NCI-H146 treated with DMSO at 0.1 percent for 48 hours (cell line): Measurements from ENCODE around the gene PRSS21.

Experiments
- DNase-seq: peaks from one replicate; lab custom pipeline; 2025; ENCODE audit not compliant: unreplicated experiment; lab: John Stamatoyannopoulos, UW

The PRSS21 gene

GRCh38 chr16:2841606-2842339 is 24.7 kb downstream of the PRSS21 start:
- no peak for DNase-seq

- no peak for DNase-seq
Measured at GRCh38 chr16:2842340-2843000, 25.4 kb downstream of the PRSS21 start.

GRCh38 chr16:2843526-2843925 is 26.5 kb downstream of the PRSS21 start:
- no peak for DNase-seq

GRCh38 chr16:2845116-2845515 is 28.1 kb downstream of the PRSS21 start:
- no peak for DNase-seq

GRCh38 chr16:2846511-2847310 is 29.7 kb downstream of the PRSS21 start:
- DNase-seq: no peak

GRCh38 chr16:2848933-2849725 is 32.1 kb downstream of the PRSS21 start:
- no peak for DNase-seq

GRCh38 chr16:2852003-2852730 is 35.1 kb downstream of the PRSS21 start:
- DNase-seq: no peak

- no peak for DNase-seq
Measured at GRCh38 chr16:2852731-2853507, 35.9 kb downstream of the PRSS21 start.

GRCh38 chr16:2853531-2854073 is 36.6 kb downstream of the PRSS21 start:
- no peak for DNase-seq

GRCh38 chr16:2854700-2855309 is 37.8 kb downstream of the PRSS21 start:
- DNase-seq: no peak

- no peak for DNase-seq
Measured at GRCh38 chr16:2855536-2855935, 38.5 kb downstream of the PRSS21 start.

GRCh38 chr16:2856061-2856670 is 39.1 kb downstream of the PRSS21 start:
- peak; percentile 27 for DNase-seq

- DNase-seq: no peak
Measured at GRCh38 chr16:2856686-2857450, 39.8 kb downstream of the PRSS21 start.

GRCh38 chr16:2857451-2858244 is 40.6 kb downstream of the PRSS21 start, which contains the start of gene PRSS22:
PRSS22 (minus strand) TSS chr16:2858170; CDS start chr16:2858104, 66 bp downstream.
- no peak for DNase-seq

GRCh38 chr16:2858245-2859025 is 41.4 kb downstream of the PRSS21 start:
- peak; percentile 49 for DNase-seq

GRCh38 chr16:2859686-2860265 is 42.7 kb downstream of the PRSS21 start:
- DNase-seq: no peak
